Activated T-cell treated with anti-CD3 and anti-CD28 coated beads for 1 hour (primary cell): Measurements from ENCODE around the gene FGF22.
"Not testable (repeated sequence)": the region's sequence is repeated elsewhere in the genome, so short reads cannot be mapped to it uniquely, and the experiment has no call there.

Experiments used
- DNase-seq: peaks from one replicate; pipeline ENCODE4 v3.0.0-alpha.2; 2020; ENCODE audit warnings: low read depth

The FGF22 gene

GRCh38 chr19:639253-640160, at the start of gene FGF22:
FGF22 (plus strand) TSS chr19:639879; CDS start chr19:639926, 47 bp downstream.
- DNase-seq: peak; percentile 97

GRCh38 chr19:590396-590745, 49.3 kb upstream of the FGF22 start:
- no peak for DNase-seq

GRCh38 chr19:590750-591098, 49.0 kb upstream of the FGF22 start:
- no peak for DNase-seq

GRCh38 chr19:591099-591958, 48.4 kb upstream of the FGF22 start:
- DNase-seq: no peak

GRCh38 chr19:592101-592500, 47.6 kb upstream of the FGF22 start:
- DNase-seq: no peak

- no peak for DNase-seq
These were observed 46.6 kb upstream of the FGF22 start for GRCh38 chr19:593055-593454.

- no peak for DNase-seq
These were observed 46.2 kb upstream of the FGF22 start for GRCh38 chr19:593505-593904.

GRCh38 chr19:594265-594870, 45.3 kb upstream of the FGF22 start:
- no peak for DNase-seq

GRCh38 chr19:595326-596262, 44.1 kb upstream of the FGF22 start:
- no peak for DNase-seq

GRCh38 chr19:596263-596655, 43.4 kb upstream of the FGF22 start:
- no peak for DNase-seq

GRCh38 chr19:597406-598315, 42.0 kb upstream of the FGF22 start:
- DNase-seq: no peak

GRCh38 chr19:601310-601709, 38.4 kb upstream of the FGF22 start:
- no peak for DNase-seq

GRCh38 chr19:601790-602189, 37.9 kb upstream of the FGF22 start:
- no peak for DNase-seq

- DNase-seq: no peak
These were observed 37.0 kb upstream of the FGF22 start for GRCh38 chr19:602391-603301.

- DNase-seq: not testable (repeated sequence)
These were observed 36.4 kb upstream of the FGF22 start for GRCh38 chr19:603302-603639.

- DNase-seq: not testable (repeated sequence)
These were observed 35.9 kb upstream of the FGF22 start for GRCh38 chr19:603779-604178.

- DNase-seq: no peak
These were observed 35.3 kb upstream of the FGF22 start for GRCh38 chr19:604355-604754.

GRCh38 chr19:605061-605971, 34.4 kb upstream of the FGF22 start:
- not testable (repeated sequence) for DNase-seq
